Endothelial cell of umbilical vein (primary cell): ENCODE results near the gene CPHXL. TPM values are rescaled to one million over a fixed set of nuclear protein-coding genes. Genes with fewer than 3 reads are reported as not detected.

Source experiments
- BruUV-seq: library from RNA; stranded (reverse); fragments of 400-500 nt; replicated peaks from 2 replicates; lab custom pipeline; 2021; lab: Mats Ljungman, UMichigan
- CTCF ChIA-PET: fragments of 300-600, 350-600 bp; sonication (Branson Sonifier 250); formaldehyde crosslinking; loops from one replicate; lab custom pipeline; 2021; ENCODE audit warnings: antibody characterized with exemption, inconsistent platforms; lab: Charles Lee
- POLR2A ChIA-PET: fragments of 300-600, 350-600 bp; sonication (Branson Sonifier 250); formaldehyde crosslinking; loops from one replicate; lab custom pipeline; 2021; ENCODE audit warnings: antibody characterized with exemption, inconsistent platforms; lab: Charles Lee
- DNase-seq: peaks from one replicate; pipeline ENCODE4 v3.0.0-alpha.2; 2011; ENCODE audit warnings: low read depth, low spot score
- FAIRE-seq: peaks from 2 replicates; lab custom pipeline; 2011; peaks lifted over from hg19 to GRCh38; lab: Jason Lieb, UNC
- H2AFZ ChIP-seq: 2 replicates; pipeline ENCODE4 v1.6.0; 2012; ENCODE audit warnings: low read depth, low read length, control low read depth, inconsistent platforms
- H3K27ac ChIP-seq: 2 replicates; pipeline ENCODE4 v1.5.1; 2011; ENCODE audit warnings: low read depth, mild to moderate bottlenecking, control low read depth, low read length, moderate library complexity; ENCODE audit not compliant: insufficient read depth
- H3K27me3 ChIP-seq, 2 experiments: 2 replicates each; pipeline versions ENCODE4 v1.6.0 to v1.6.1; 2011; ENCODE audit warnings: low read length in 2 of 2, mixed read lengths in 1 of 2; ENCODE audit not compliant: control insufficient read depth in 2 of 2, insufficient read depth in 2 of 2
- H3K36me3 ChIP-seq, 2 experiments: 2 replicates in 1 of 2; 3 replicates in 1 of 2; pipeline ENCODE4 v1.5.1; 2011; ENCODE audit warnings: low read length in 2 of 2, mild to moderate bottlenecking in 1 of 2, moderate library complexity in 1 of 2; ENCODE audit not compliant: control insufficient read depth in 2 of 2, insufficient read depth in 2 of 2; ENCODE audit errors: extremely low read depth in 1 of 2
- H3K4me1 ChIP-seq: 3 replicates; pipeline ENCODE4 v1.5.1; 2011; ENCODE audit warnings: mild to moderate bottlenecking, low read length; ENCODE audit not compliant: control insufficient read depth, insufficient read depth; ENCODE audit errors: extremely low read depth
- H3K4me2 ChIP-seq: 2 replicates; pipeline ENCODE4 v1.6.1; 2011; ENCODE audit warnings: low read length, control low read depth, mixed read lengths; ENCODE audit not compliant: insufficient read depth
- H3K4me3 ChIP-seq, 3 experiments: fragments of 200-600 bp in 1 of 3; sonication (generic), shearing (Covaris generic) in 1 of 3; replicated peaks in 1 of 3; 2 replicates each; pipeline ENCODE4 v1.5.1; 2011 to 2016; ENCODE audit warnings: control low read depth in 3 of 3, low read length in 3 of 3, mild to moderate bottlenecking in 2 of 3, inconsistent platforms in 1 of 3, low read depth in 1 of 3, moderate library complexity in 1 of 3; ENCODE audit not compliant: insufficient read depth in 1 of 3
- H3K79me2 ChIP-seq: 2 replicates; pipeline ENCODE4 v1.6.0; 2012; ENCODE audit warnings: low read length, inconsistent platforms; ENCODE audit not compliant: control insufficient read depth, insufficient read depth
- H3K9ac ChIP-seq: replicated peaks from 2 replicates; pipeline ENCODE3; 2011; ENCODE audit warnings: low read length, control low read depth; ENCODE audit not compliant: insufficient read depth; ENCODE audit errors: extremely low read depth
- H3K9me1 ChIP-seq: replicated peaks from 3 replicates; pipeline ENCODE4 v1.6.0; 2011; ENCODE audit warnings: mild to moderate bottlenecking, low read length; ENCODE audit not compliant: control insufficient read depth, insufficient read depth; ENCODE audit errors: extremely low read depth
- H3K9me3 ChIP-seq: replicated peaks from 2 replicates; pipeline ENCODE4 v1.5.1; 2012; ENCODE audit warnings: low read length, inconsistent platforms; ENCODE audit not compliant: control insufficient read depth, insufficient read depth
- H4K20me1 ChIP-seq: replicated peaks from 2 replicates; pipeline ENCODE3; 2011; ENCODE audit warnings: mild to moderate bottlenecking, low read length; ENCODE audit not compliant: control insufficient read depth, insufficient read depth; ENCODE audit errors: extremely low read depth
- EZH2 ChIP-seq: IDR thresholded peaks from 2 replicates; pipeline ENCODE4 v1.6.1; 2012; ENCODE audit warnings: borderline replicate concordance, low read depth, mild to moderate bottlenecking, moderate library complexity, low read length, inconsistent platforms; ENCODE audit not compliant: severe bottlenecking
- FOS ChIP-seq: IDR thresholded peaks from 2 replicates; pipeline ENCODE4 v1.6.1; 2011; ENCODE audit warnings: mild to moderate bottlenecking, low read length, moderate library complexity, borderline replicate concordance; ENCODE audit not compliant: insufficient read depth
- GATA2 ChIP-seq: IDR thresholded peaks from 2 replicates; pipeline ENCODE4 v1.7.0; 2011; ENCODE audit warnings: low read depth, mild to moderate bottlenecking, moderate library complexity, mixed read lengths, low read length; ENCODE audit not compliant: insufficient read length, insufficient read depth
- JUN ChIP-seq: IDR thresholded peaks from 2 replicates; pipeline ENCODE4 v1.6.1; 2011; ENCODE audit warnings: borderline replicate concordance, low read depth; ENCODE audit not compliant: insufficient read length, insufficient read depth
- MYC ChIP-seq: IDR thresholded peaks from one replicate; pipeline ENCODE4 v1.6.1; 2011; ENCODE audit warnings: mild to moderate bottlenecking, low read depth, low read length
- POLR2A ChIP-seq: IDR thresholded peaks from 2 replicates; pipeline ENCODE4 v1.6.1; 2012; ENCODE audit warnings: low read depth, mild to moderate bottlenecking, control low read depth, low read length
- POLR2AphosphoS5 ChIP-seq: IDR thresholded peaks from 2 replicates; pipeline ENCODE4 v1.6.1; 2012; ENCODE audit warnings: low read depth, mild to moderate bottlenecking, control low read depth, low read length, moderate library complexity; ENCODE audit not compliant: insufficient read depth
- dilution Hi-C: fragments of 300-500 bp; cut with MboI; formaldehyde crosslinking; loops from one replicate; pipeline ENCODE4 v1.15.0; 2019; ENCODE audit warnings: low sequenced_read_pairs; ENCODE audit not compliant: extremely low pct_ligation_motif_present
- intact Hi-C: fragments of 100-400 bp; cut with micrococcal nuclease; formaldehyde crosslinking; loops from one replicate; pipeline ENCODE4 v1.10.0; 2022
- polyA plus RNA-seq, 4 experiments: library from polyadenylated mRNA; depleted of rRNA in 3 of 4; stranded (reverse) in 3 of 4; unstranded in 1 of 4; fragments of >200 nt; gene quantifications; 2 replicates each; pipeline versions ENCODE4 v1.2.1 to v1.2.3, GENCODE V29; 2011 to 2012; ENCODE audit warnings: missing spikeins in 1 of 4
- total RNA-seq: library from RNA; stranded (reverse); gene quantifications from 2 replicates; pipeline ENCODE4 v1.2.3, GENCODE V29; 2021
- TF ChIP-seq, protein P1 (sequence below): IDR thresholded peaks from 2 replicates; pipeline ENCODE4 v1.6.1; 2011; ENCODE audit not compliant: insufficient read depth, insufficient read length
- TF ChIP-seq, protein P2 (sequence below), 2 donors: IDR thresholded peaks; 1 replicate in 1 of 2; 2 replicates in 1 of 2; pipeline ENCODE4 v1.5.1; 2011; ENCODE audit warnings: low read length in 2 of 2, mild to moderate bottlenecking in 2 of 2, moderate library complexity in 2 of 2, control low read depth in 1 of 2, inconsistent platforms in 1 of 2, low read depth in 1 of 2; ENCODE audit not compliant: insufficient read depth in 1 of 2; ENCODE audit errors: extremely low read depth in 1 of 2

CPHXL gene
- total and polyA plus RNA-seq, 2 donors (not counting 3 experiments of a cell fraction or from before 2014, with no cell fraction given): not detected

DNA sequence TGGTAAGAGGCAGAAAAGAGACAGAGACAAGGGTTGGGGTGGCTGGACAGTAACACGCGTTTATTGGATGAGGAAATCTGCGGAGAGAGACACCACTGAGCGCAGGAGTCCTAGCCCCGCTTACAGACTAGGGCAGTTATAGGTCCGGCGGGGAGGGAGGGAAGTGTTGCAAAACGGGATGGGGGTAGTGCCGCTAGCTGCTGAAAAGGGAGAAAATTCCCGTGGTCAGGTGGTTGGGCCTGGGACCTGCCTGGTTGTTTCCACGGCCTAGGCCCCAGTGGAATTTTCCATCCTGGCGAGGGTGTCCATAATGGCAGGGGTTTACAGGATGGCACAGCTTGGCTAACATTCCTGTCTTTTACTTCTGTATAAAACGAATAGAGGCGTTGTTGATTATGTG is 44.0 kb downstream of the CPHXL start:
- no peaks in the 10 kb centered on the region for H3K36me3 ChIP-seq
- no peak overlapping the region for H2AFZ ChIP-seq
- H3K4me1 ChIP-seq: no peaks in the 10 kb centered on the region
- no peak overlapping the region for H3K4me2 ChIP-seq
- intact Hi-C loops: no loop called here
- DNase-seq (no peak), FAIRE-seq (no peak)
- H4K20me1 ChIP-seq: no peaks in the 10 kb centered on the region
- H3K9ac ChIP-seq: no peak overlapping the region
- H3K27ac ChIP-seq: no peak overlapping the region
- H3K27me3 ChIP-seq: peaks cover 0 to 1% of the 10 kb centered on the region in 2 experiments
- dilution Hi-C loops: no loop called here
- H3K9me3 ChIP-seq: no peaks in the 10 kb centered on the region
- no TSS peak for BruUV-seq
- no peaks in the 10 kb centered on the region for H3K9me1 ChIP-seq
- ChIA-PET POLR2A (no interaction called here), CTCF (no interaction called here)
- H3K4me3 ChIP-seq: no peak overlapping the region
- no peak for TF ChIP-seq EZH2
- TF ChIP-seq, protein P1, sequence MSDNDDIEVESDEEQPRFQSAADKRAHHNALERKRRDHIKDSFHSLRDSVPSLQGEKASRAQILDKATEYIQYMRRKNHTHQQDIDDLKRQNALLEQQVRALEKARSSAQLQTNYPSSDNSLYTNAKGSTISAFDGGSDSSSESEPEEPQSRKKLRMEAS: no peak
- no peak for TF ChIP-seq POLR2A
- no peak for TF ChIP-seq JUN
- no peak for TF ChIP-seq MYC
- TF ChIP-seq GATA2: no peak
- TF ChIP-seq FOS: no peak
- TF ChIP-seq, protein P2, sequence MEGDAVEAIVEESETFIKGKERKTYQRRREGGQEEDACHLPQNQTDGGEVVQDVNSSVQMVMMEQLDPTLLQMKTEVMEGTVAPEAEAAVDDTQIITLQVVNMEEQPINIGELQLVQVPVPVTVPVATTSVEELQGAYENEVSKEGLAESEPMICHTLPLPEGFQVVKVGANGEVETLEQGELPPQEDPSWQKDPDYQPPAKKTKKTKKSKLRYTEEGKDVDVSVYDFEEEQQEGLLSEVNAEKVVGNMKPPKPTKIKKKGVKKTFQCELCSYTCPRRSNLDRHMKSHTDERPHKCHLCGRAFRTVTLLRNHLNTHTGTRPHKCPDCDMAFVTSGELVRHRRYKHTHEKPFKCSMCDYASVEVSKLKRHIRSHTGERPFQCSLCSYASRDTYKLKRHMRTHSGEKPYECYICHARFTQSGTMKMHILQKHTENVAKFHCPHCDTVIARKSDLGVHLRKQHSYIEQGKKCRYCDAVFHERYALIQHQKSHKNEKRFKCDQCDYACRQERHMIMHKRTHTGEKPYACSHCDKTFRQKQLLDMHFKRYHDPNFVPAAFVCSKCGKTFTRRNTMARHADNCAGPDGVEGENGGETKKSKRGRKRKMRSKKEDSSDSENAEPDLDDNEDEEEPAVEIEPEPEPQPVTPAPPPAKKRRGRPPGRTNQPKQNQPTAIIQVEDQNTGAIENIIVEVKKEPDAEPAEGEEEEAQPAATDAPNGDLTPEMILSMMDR (IDR thresholded peaks at IDR 0.05; ENCODE audit: extremely low read depth in 1 of 2, insufficient read depth in 1 of 2, low read depth in 1 of 2, low read length in 2 of 2): no peak
- no peak for TF ChIP-seq POLR2AphosphoS5
- H3K79me2 ChIP-seq: no peaks in the 10 kb centered on the region
